Muscle of back (tissue), 11 donors: Measurements from ENCODE around the gene CMSS1. TPM values are rescaled to one million over a fixed set of nuclear protein-coding genes. Genes with fewer than 3 reads are reported as not detected.

Experiments
- DNase-seq, 3 donors: peaks; one replicate each; pipeline versions ENCODE4 v3.0.0 to v3.0.0-alpha.2; 2013
- polyA plus RNA-seq, 10 donors: library from polyadenylated mRNA; unstranded; fragments of 120-200 nt; gene quantifications; one replicate each; pipeline ENCODE4 v1.2.1, GENCODE V29; 2013; ENCODE audit not compliant: insufficient read length in 10 of 10

CMSS1 gene
- polyA plus RNA-seq, 10 donors = 26.9 to 37.8 (median 29.3) TPM

GRCh38 chr3:99928771-99929744 is 111.4 kb downstream of the CMSS1 start:
- DNase-seq = peak; percentile 79 to 90 (median 81)

- peak; percentile 74 to 92 (median 84) for DNase-seq
These were observed 112.1 kb downstream of the CMSS1 start for GRCh38 chr3:99929745-99930139.

- no peak for DNase-seq
These were observed 113.4 kb downstream of the CMSS1 start for GRCh38 chr3:99931059-99931458.

GRCh38 chr3:99933971-99934750 is 116.5 kb downstream of the CMSS1 start:
- DNase-seq = no peak

- peak; percentile 75 to 92 (median 86) for DNase-seq
These were observed 117.5 kb downstream of the CMSS1 start for GRCh38 chr3:99934975-99935797.

- DNase-seq = peak in 1 of 3 donors; percentile 49
These were observed 120.7 kb downstream of the CMSS1 start for GRCh38 chr3:99938270-99938911.

- DNase-seq = peak in 1 of 3 donors; percentile 47
These were observed 122.2 kb downstream of the CMSS1 start for GRCh38 chr3:99939876-99940275.

GRCh38 chr3:99940350-99940749 is 122.7 kb downstream of the CMSS1 start:
- no peak for DNase-seq

GRCh38 chr3:99941211-99941610 is 123.5 kb downstream of the CMSS1 start:
- no peak for DNase-seq

GRCh38 chr3:99943931-99944761 is 126.5 kb downstream of the CMSS1 start:
- no peak for DNase-seq

GRCh38 chr3:99945328-99945995 is 127.8 kb downstream of the CMSS1 start:
- DNase-seq = no peak

GRCh38 chr3:99947356-99947755 is 129.7 kb downstream of the CMSS1 start:
- DNase-seq = no peak

- DNase-seq = no peak
These were observed 130.9 kb downstream of the CMSS1 start for GRCh38 chr3:99948467-99949089.

- no peak for DNase-seq
These were observed 132.5 kb downstream of the CMSS1 start for GRCh38 chr3:99949956-99950670.

GRCh38 chr3:99950921-99951320 is 133.3 kb downstream of the CMSS1 start:
- DNase-seq = no peak

- DNase-seq = no peak
These were observed 134.0 kb downstream of the CMSS1 start for GRCh38 chr3:99951701-99952100.

- peak in 1 of 3 donors; percentile 77 for DNase-seq
These were observed 134.6 kb downstream of the CMSS1 start for GRCh38 chr3:99952306-99952705.

- DNase-seq = no peak
These were observed 135.9 kb downstream of the CMSS1 start for GRCh38 chr3:99953596-99953995.
